ENCODE results near the gene NOL4L.

NOL4L gene

GRCh38 chr20:32613192-32614053, 28.3 kb upstream of the NOL4L start:
- no peak for DNase-seq (ENCODE audit: low read depth)

- DNase-seq (ENCODE audit: low read depth), result no peak
These were observed 27.4 kb upstream of the NOL4L start for GRCh38 chr20:32612351-32613191.

- DNase-seq (ENCODE audit: low read depth), result no peak
These were observed 26.7 kb upstream of the NOL4L start for GRCh38 chr20:32611868-32612267.

DNA sequence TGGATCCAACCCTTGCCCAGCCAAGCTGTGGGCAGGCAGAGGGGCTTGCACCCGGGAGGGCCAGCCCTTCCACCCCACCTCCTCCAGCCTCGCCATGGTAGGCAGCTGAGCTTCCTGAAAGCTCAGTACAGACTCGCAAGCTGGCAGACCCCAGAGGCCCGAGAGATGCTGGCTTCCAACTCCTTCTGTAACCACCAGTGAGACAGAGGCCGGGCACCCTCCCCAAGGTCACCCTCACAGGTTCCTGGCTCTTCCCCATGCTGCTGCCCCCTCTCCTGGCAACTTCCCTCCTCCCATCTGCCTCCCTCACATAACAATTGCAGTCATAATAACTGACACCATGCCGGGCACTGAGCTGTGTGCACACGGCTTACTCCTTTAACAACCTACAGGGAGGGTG, 26.2 kb upstream of the NOL4L start:
- DNase-seq (ENCODE audit: low read depth), result no peak

GRCh38 chr20:32610472-32611218, 25.5 kb upstream of the NOL4L start:
- DNase-seq (ENCODE audit: low read depth), result no peak

- DNase-seq (ENCODE audit: low read depth), result no peak
These were observed 24.9 kb upstream of the NOL4L start for GRCh38 chr20:32609993-32610392.

DNA sequence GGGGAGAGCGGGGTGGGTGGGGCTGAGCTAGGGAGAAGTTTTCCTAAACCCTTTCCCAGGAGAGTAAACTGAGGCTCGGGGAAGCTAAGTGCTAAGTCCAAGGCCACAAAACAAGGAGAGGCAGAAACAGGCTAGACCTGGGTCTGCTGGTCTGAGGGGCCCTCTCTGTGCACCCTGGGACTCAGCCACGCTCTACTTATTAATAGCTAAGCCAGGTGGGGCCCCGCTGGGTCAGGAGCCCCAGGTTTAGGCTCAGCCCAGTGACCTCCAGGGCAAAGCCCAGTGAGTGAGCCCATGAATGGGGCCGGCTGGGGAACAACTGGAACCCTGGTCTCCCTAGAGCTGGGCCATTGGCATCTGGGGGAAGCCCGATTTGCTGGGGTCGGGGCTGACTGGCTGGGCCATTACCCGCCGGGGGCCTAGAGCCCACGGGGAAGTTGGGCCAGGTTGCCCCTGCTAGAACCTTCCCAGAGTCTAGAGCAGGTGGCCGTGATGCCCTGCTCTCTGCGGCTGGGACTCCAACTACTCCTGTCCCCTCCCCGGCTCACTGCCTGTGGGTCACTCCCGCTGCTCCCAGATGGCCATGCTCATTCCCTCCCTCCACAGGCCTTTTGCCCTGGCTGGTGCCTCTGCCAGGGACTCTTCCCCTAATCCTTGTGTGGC, 24.1 kb upstream of the NOL4L start:
- DNase-seq (ENCODE audit: low read depth), result no peak

DNA sequence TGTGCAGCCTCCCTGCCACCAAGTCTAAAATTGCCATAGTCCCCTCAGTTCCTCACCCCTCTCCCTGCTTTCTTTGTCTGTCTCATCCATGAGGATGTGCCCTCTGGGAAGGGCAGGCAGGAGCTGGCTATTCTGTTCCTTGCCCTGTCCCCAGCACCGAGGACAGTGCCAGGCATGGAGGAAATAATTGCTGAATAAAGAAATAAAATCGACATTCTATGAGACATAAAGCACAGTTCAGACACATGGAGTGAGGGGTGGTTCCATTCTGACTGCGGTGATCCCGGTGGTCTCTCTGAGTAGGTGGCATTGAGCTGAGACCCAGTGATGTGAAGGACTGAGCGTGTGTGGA, 23.5 kb upstream of the NOL4L start:
- no peak for DNase-seq (ENCODE audit: low read depth)

GRCh38 chr20:32607727-32608663, 22.9 kb upstream of the NOL4L start:
- no peak for DNase-seq (ENCODE audit: low read depth)

- no peak for DNase-seq (ENCODE audit: low read depth)
These were observed 22.2 kb upstream of the NOL4L start for GRCh38 chr20:32607324-32607723.

DNA sequence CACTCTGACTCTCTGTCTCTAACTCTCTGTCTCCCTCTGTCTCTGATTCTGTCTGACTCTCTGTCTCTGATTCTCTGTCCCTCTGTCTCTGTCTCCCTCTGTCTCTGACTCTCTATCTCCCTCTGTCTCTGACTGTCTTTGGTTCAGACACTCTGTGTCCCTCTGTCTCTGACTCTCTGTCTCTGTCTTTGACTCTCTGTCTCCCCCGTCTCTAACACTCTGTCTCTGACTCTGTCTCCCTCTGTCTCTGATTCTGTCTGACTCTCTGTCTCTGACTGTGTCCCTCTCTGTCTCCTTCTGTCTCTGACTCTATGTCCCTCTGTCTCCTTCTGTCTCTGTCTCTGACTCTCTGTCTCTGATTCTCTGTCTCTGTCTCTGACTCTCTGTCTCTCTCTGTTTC, 21.7 kb upstream of the NOL4L start:
- no peak for DNase-seq (ENCODE audit: low read depth)

DNA sequence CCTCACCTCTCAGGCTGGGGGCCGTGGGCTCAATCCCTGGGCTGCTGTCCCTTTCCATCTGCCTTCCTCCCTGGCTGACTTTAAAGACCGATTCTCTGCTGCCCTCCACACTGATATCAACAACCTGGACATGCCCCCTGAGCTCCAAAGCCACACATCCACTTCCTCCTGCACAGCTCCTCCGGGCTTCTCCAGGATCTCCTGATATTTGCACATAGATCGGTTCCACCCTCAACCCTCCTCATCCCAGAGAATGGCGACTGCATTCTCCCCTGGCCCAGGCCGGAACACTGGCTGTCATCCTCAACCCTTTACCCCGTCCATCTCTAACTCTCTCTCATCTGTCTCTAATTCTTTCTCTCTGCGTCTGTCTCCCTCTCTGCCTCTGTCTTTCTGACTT, 21.0 kb upstream of the NOL4L start:
- no peak for DNase-seq (ENCODE audit: low read depth)

- no peak for DNase-seq (ENCODE audit: low read depth)
These were observed 20.1 kb upstream of the NOL4L start for GRCh38 chr20:32605167-32605656.

GRCh38 chr20:32603046-32603726, 18.1 kb upstream of the NOL4L start:
- no peak for DNase-seq (ENCODE audit: low read depth)

DNA sequence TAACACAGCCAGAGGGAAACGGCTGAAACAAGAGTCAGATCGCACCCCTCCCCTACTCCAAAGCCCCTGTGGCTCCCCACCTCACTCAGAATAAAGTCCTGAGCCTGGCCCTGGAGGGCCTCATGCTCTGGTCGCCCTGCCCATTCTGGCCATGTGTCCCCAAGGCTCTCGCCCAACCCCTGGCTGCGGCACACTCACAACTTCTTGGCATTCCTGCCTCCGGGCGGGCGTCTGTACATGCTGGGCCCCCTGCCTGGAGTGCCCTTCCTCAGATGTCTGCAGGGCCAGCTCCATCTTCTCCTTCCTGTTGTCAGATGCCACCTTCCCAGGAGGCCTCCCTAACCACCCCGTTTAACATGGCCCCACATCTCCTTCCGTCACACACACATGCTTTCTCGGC, 17.1 kb upstream of the NOL4L start:
- no peak for DNase-seq (ENCODE audit: low read depth)

- no peak for DNase-seq (ENCODE audit: low read depth)
These were observed 15.6 kb upstream of the NOL4L start for GRCh38 chr20:32600681-32601237.

DNA sequence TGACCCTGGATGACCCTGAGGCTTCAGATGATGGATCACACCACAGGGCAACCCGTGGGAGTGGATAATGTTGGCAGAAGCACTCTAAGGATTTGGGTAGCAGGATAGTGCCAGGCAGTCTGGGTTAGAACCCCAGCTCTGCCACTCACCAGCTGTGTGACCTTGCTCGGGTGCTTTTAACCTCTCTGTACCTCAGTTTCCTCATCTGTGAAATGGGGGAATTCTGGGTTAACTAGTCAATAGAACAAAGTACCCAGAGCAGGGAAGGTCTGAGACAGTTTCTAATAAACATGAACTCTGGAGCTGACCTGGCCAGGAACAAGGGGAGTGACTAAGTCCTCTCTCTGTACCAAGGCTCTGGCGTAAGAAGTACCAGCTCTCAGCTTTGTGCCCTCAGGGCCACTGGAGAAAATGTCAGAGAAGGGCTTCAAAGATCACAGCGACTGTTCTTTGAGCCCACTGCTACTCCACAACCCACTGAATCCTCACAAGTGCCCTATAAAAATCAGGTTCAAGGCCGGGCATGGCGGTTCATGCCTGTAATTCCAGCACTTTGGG, 14.7 kb upstream of the NOL4L start:
- DNase-seq (ENCODE audit: low read depth), result no peak

DNA sequence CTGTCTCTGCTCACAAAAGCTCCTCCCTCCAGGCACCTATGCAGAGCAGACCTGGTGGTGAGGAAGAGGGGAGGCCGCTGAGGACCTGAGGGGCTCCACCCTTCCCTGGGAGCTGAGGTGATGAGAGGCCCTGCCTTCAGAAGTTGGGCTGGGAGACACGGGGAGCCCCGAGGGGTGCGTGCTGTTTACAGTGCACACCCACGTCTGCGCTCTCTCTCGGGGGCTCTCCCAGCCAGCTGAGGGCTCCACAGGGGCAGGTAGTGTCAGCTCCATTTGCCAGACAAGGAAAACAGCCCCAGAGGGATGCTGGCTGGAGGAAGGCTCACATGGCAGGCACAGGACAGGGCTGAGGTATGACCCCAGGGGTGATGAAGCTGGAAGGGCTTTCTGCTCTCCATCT, 13.5 kb upstream of the NOL4L start:
- DNase-seq (ENCODE audit: low read depth), result no peak

DNA sequence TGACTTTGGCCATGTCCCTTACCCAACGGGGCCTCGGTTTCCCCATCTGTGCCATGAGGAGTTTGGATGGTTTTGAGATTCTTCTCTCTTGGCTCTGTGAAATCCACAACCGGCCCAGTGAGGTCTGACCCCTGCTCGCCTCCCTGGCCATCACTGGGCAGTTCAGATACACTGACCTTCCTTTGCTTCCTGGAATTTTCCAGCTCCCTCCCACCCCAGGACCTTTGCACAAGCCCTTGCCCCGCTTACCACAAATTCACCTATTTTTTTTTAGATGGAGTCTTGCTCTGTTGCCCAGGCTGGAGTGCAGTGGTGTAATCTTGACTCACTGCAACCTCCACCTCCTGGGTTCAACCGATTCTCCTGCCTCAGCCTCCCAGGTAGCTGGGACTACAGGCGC, 12.6 kb upstream of the NOL4L start:
- DNase-seq (ENCODE audit: low read depth), result no peak
